Spinal cord (tissue), 10 donors: ENCODE data around the gene SLC38A1. TPM values are rescaled to one million over a fixed set of nuclear protein-coding genes. Genes with fewer than 3 reads are reported as not detected.

Experiments used
- DNase-seq, 6 donors: peaks; one replicate each; pipeline versions ENCODE4 v3.0.0 to v3.0.0-alpha.2; 2013 to 2015; ENCODE audit warnings: low spot score in 6 of 6, low read depth in 4 of 6
- H3K27ac ChIP-seq: one replicate; pipeline ENCODE4 v1.5.1; 2013; ENCODE audit warnings: low read depth, low read length, control low read depth
- H3K27me3 ChIP-seq: one replicate; pipeline ENCODE4 v1.6.1; 2013; ENCODE audit warnings: low read length; ENCODE audit not compliant: control insufficient read depth, insufficient read depth
- H3K36me3 ChIP-seq: one replicate; pipeline ENCODE4 v1.6.1; 2013; ENCODE audit warnings: low read length; ENCODE audit not compliant: control insufficient read depth, insufficient read depth
- H3K4me1 ChIP-seq: one replicate; pipeline ENCODE4 v1.6.1; 2013; ENCODE audit warnings: low read length; ENCODE audit not compliant: control insufficient read depth, insufficient read depth
- H3K4me3 ChIP-seq: one replicate; pipeline ENCODE4 v1.5.1; 2013; ENCODE audit warnings: low read depth, low read length, control low read depth
- H3K9me3 ChIP-seq: one replicate; pipeline ENCODE4 v1.6.1; 2013; ENCODE audit warnings: low read length; ENCODE audit not compliant: control insufficient read depth, insufficient read depth
- WGBS: methylation state at CpG from one replicate; pipeline ENCODE4 v1.1.5; 2013; ENCODE audit warnings: missing lambda C conversion rate; ENCODE audit not compliant: insufficient coverage; 5-methylcytosine and 5-hydroxymethylcytosine counted together
- polyA plus RNA-seq, 2 donors: library from polyadenylated mRNA; unstranded; fragments of 120-200 nt; gene quantifications; one replicate each; pipeline ENCODE4 v1.2.1, GENCODE V29; 2013; ENCODE audit not compliant: insufficient read length in 2 of 2
- total RNA-seq, 2 donors: library from RNA; depleted of rRNA in 1 of 2; stranded (reverse); fragments of 120-200 nt in 1 of 2; fragments of >200 nt in 1 of 2; gene quantifications; one replicate each; pipeline versions ENCODE4 v1.2.3 to v1.2.4, GENCODE V29; 2013 to 2014
- donor health status: healthy.

SLC38A1 gene
- total and polyA plus RNA-seq, 4 donors = 56.5 to 162 (median 74.4) TPM

- Histone ChIP-seq H3K4me1 (no peaks in the 10 kb centered on the region), H3K27me3 (no peaks in the 10 kb centered on the region), H3K36me3 (no peaks in the 10 kb centered on the region), H3K27ac (no peak overlapping the region), H3K9me3 (peaks cover 3% of the 10 kb centered on the region), H3K4me3 (no peak overlapping the region)
- WGBS = 33% methylated on average over 1 of the region's 1 CpG
- peak in 2 of 6 donors; percentile 66 to 70 for DNase-seq
Measured at GRCh38 chr12:46152456-46152855, 116.4 kb downstream of the SLC38A1 start.

GRCh38 chr12:46150735-46151134 lies 118.1 kb downstream of the SLC38A1 start:
- no CpG with 5 or more reads among the region's 3 CpGs for WGBS
- H3K27me3 ChIP-seq = no peaks in the 10 kb centered on the region
- H3K27ac ChIP-seq = no peak overlapping the region

GRCh38 chr12:46149905-46150304 lies 118.9 kb downstream of the SLC38A1 start:
- Histone ChIP-seq H3K4me3 (no peak overlapping the region), H3K27me3 (no peaks in the 10 kb centered on the region), H3K4me1 (no peaks in the 10 kb centered on the region), H3K9me3 (no peaks in the 10 kb centered on the region), H3K27ac (no peak overlapping the region), H3K36me3 (no peaks in the 10 kb centered on the region)
- DNase-seq = no peak
- WGBS = no CpG with 5 or more reads among the region's 1 CpG

More at GRCh38 chr12:46150735-46151134, 118.1 kb downstream of the SLC38A1 start:
- Histone ChIP-seq H3K9me3 (no peaks in the 10 kb centered on the region), H3K4me1 (no peaks in the 10 kb centered on the region), H3K36me3 (no peaks in the 10 kb centered on the region), H3K4me3 (no peak overlapping the region)
- DNase-seq = no peak

GRCh38 chr12:46149079-46149464 lies 119.8 kb downstream of the SLC38A1 start:
- Histone ChIP-seq H3K9me3 (no peaks in the 10 kb centered on the region), H3K36me3 (no peaks in the 10 kb centered on the region), H3K27ac (no peak overlapping the region), H3K4me1 (no peaks in the 10 kb centered on the region), H3K27me3 (no peaks in the 10 kb centered on the region), H3K4me3 (no peak overlapping the region)
- DNase-seq = no peak
- no CpG with 5 or more reads among the region's 2 CpGs for WGBS

GRCh38 chr12:46148327-46149078 lies 120.3 kb downstream of the SLC38A1 start:
- WGBS = 75% methylated on average over 4 of the region's 5 CpGs

GRCh38 chr12:46147144-46147543 lies 121.7 kb downstream of the SLC38A1 start:
- WGBS = no CpG with 5 or more reads among the region's 3 CpGs
- no peaks in the 10 kb centered on the region for H3K36me3 ChIP-seq
- no peak overlapping the region for H3K27ac ChIP-seq
- H3K9me3 ChIP-seq = no peaks in the 10 kb centered on the region
- H3K4me1 ChIP-seq = no peaks in the 10 kb centered on the region
- no peaks in the 10 kb centered on the region for H3K27me3 ChIP-seq
- no peak for DNase-seq
- no peak overlapping the region for H3K4me3 ChIP-seq

More at GRCh38 chr12:46148327-46149078, 120.3 kb downstream of the SLC38A1 start:
- no peak overlapping the region for H3K27ac ChIP-seq
- H3K4me3 ChIP-seq = no peak overlapping the region
- DNase-seq = no peak
- no peaks in the 10 kb centered on the region for H3K27me3 ChIP-seq
- no peaks in the 10 kb centered on the region for H3K36me3 ChIP-seq
- no peaks in the 10 kb centered on the region for H3K9me3 ChIP-seq
- no peaks in the 10 kb centered on the region for H3K4me1 ChIP-seq

- Histone ChIP-seq H3K9me3 (no peaks in the 10 kb centered on the region), H3K27me3 (no peaks in the 10 kb centered on the region), H3K4me3 (no peak overlapping the region), H3K4me1 (no peaks in the 10 kb centered on the region), H3K36me3 (no peaks in the 10 kb centered on the region), H3K27ac (no peak overlapping the region)
- WGBS = 74% methylated on average over 5 of the region's 5 CpGs
- DNase-seq = no peak
Measured at GRCh38 chr12:46145881-46146280, 123.0 kb downstream of the SLC38A1 start.

GRCh38 chr12:46144433-46144832 lies 124.4 kb downstream of the SLC38A1 start:
- no peak overlapping the region for H3K27ac ChIP-seq
- no peaks in the 10 kb centered on the region for H3K9me3 ChIP-seq
- WGBS = 83% methylated on average over 1 of the region's 2 CpGs
- no peak for DNase-seq
- H3K4me1 ChIP-seq = no peaks in the 10 kb centered on the region
- H3K36me3 ChIP-seq = no peaks in the 10 kb centered on the region
- H3K4me3 ChIP-seq = no peak overlapping the region
- H3K27me3 ChIP-seq = no peaks in the 10 kb centered on the region

GRCh38 chr12:46136249-46136648 lies 132.6 kb downstream of the SLC38A1 start:
- Histone ChIP-seq H3K27ac (no peak overlapping the region), H3K9me3 (no peaks in the 10 kb centered on the region), H3K36me3 (no peaks in the 10 kb centered on the region), H3K4me3 (no peak overlapping the region), H3K27me3 (no peaks in the 10 kb centered on the region), H3K4me1 (no peaks in the 10 kb centered on the region)
- 86% methylated on average over 1 of the region's 2 CpGs for WGBS
- no peak for DNase-seq

- Histone ChIP-seq H3K4me3 (no peak overlapping the region), H3K9me3 (no peaks in the 10 kb centered on the region), H3K36me3 (no peaks in the 10 kb centered on the region), H3K27ac (no peak overlapping the region), H3K4me1 (no peaks in the 10 kb centered on the region), H3K27me3 (no peaks in the 10 kb centered on the region)
- no CpG with 5 or more reads among the region's 1 CpG for WGBS
- DNase-seq = no peak
Measured at GRCh38 chr12:46135750-46136149, 133.1 kb downstream of the SLC38A1 start.
